ENCODE measurements around the gene NUP188. TPM values are rescaled to one million over a fixed set of nuclear protein-coding genes. Genes with fewer than 3 reads are reported as not detected.

NUP188 gene
- total and polyA plus RNA-seq, 2 experiments from 2014 or later, result 25.5 to 117 TPM

GRCh38 chr9:129054163-129054851, 106.8 kb downstream of the NUP188 start (continued):
- TF ChIP-seq ZNF462 (CRISPR knock-in tag; IDR thresholded peaks at IDR 0.05) (no peak), ZNF331 (CRISPR knock-in tag; IDR thresholded peaks at IDR 0.05; ENCODE audit: low read depth) (no peak), EZH2 (IDR thresholded peaks at IDR 0.05; ENCODE audit: low read depth, unreplicated experiment) (no peak)

Other genes with a start within 250 kb of the NUP188 start
- gene PKN3, start 245.2 kb upstream of the NUP188 start, total RNA-seq (2014; rRNA removed; shearing (Covaris generic)), result 16.3 and 17.7 TPM in 2 replicates
- 6.2 and 6.7 TPM in 2 replicates for gene PKN3, start 245.2 kb upstream of the NUP188 start, polyA plus RNA-seq (2016; fragmentation: Nextera tagmentation; extraction: Ambion mirVana)
- 54.1 and 57.9 TPM in 2 replicates for gene ZDHHC12, start 223.6 kb upstream of the NUP188 start, total RNA-seq (2014; rRNA removed; shearing (Covaris generic))
- gene ZDHHC12, start 223.6 kb upstream of the NUP188 start, polyA plus RNA-seq (2016; fragmentation: Nextera tagmentation; extraction: Ambion mirVana), result 47.5 and 50.3 TPM in 2 replicates
- 14.4 and 23.9 TPM in 2 replicates for gene ZER1, start 175.8 kb upstream of the NUP188 start, total RNA-seq (2014; rRNA removed; shearing (Covaris generic))
- gene ZER1, start 175.8 kb upstream of the NUP188 start, polyA plus RNA-seq (2016; fragmentation: Nextera tagmentation; extraction: Ambion mirVana), result 6.5 and 7.0 TPM in 2 replicates
- gene TBC1D13, start 160.4 kb upstream of the NUP188 start, total RNA-seq (2014; rRNA removed; shearing (Covaris generic)), result 19.1 and 19.4 TPM in 2 replicates
- gene TBC1D13, start 160.4 kb upstream of the NUP188 start, polyA plus RNA-seq (2016; fragmentation: Nextera tagmentation; extraction: Ambion mirVana), result 7.8 and 8.3 TPM in 2 replicates
- gene ENDOG, start 129.2 kb upstream of the NUP188 start, total RNA-seq (2014; rRNA removed; shearing (Covaris generic)), result 14.6 and 23.5 TPM in 2 replicates
- gene ENDOG, start 129.2 kb upstream of the NUP188 start, polyA plus RNA-seq (2016; fragmentation: Nextera tagmentation; extraction: Ambion mirVana), result 15.1 and 19.2 TPM in 2 replicates
- 34.8 and 50.9 TPM in 2 replicates for gene SPOUT1, start 117.9 kb upstream of the NUP188 start, total RNA-seq (2014; rRNA removed; shearing (Covaris generic))
- gene SPOUT1, start 117.9 kb upstream of the NUP188 start, polyA plus RNA-seq (2016; fragmentation: Nextera tagmentation; extraction: Ambion mirVana), result 28.5 and 33.5 TPM in 2 replicates
- 29.8 and 34.0 TPM in 2 replicates for gene KYAT1, start 65.7 kb upstream of the NUP188 start, total RNA-seq (2014; rRNA removed; shearing (Covaris generic))
- 23.0 and 26.1 TPM in 2 replicates for gene KYAT1, start 65.7 kb upstream of the NUP188 start, polyA plus RNA-seq (2016; fragmentation: Nextera tagmentation; extraction: Ambion mirVana)
- gene LRRC8A, start 65.6 kb upstream of the NUP188 start, total RNA-seq (2014; rRNA removed; shearing (Covaris generic)), result 75.7 and 80.5 TPM in 2 replicates
- gene LRRC8A, start 65.6 kb upstream of the NUP188 start, polyA plus RNA-seq (2016; fragmentation: Nextera tagmentation; extraction: Ambion mirVana), result 35.3 and 37.3 TPM in 2 replicates
- gene PHYHD1, start 26.7 kb upstream of the NUP188 start, total RNA-seq (2014; rRNA removed; shearing (Covaris generic)), result 4.1 and 10.4 TPM in 2 replicates
- 16.8 and 23.4 TPM in 2 replicates for gene PHYHD1, start 26.7 kb upstream of the NUP188 start, polyA plus RNA-seq (2016; fragmentation: Nextera tagmentation; extraction: Ambion mirVana)
- 20.2 and 21.3 TPM in 2 replicates for gene DOLK, start 96 bp upstream of the NUP188 start, total RNA-seq (2014; rRNA removed; shearing (Covaris generic))
- 9.8 and 10.3 TPM in 2 replicates for gene DOLK, start 96 bp upstream of the NUP188 start, polyA plus RNA-seq (2016; fragmentation: Nextera tagmentation; extraction: Ambion mirVana)
- 64.3 and 68.0 TPM in 2 replicates for gene SH3GLB2, start 80.6 kb downstream of the NUP188 start, total RNA-seq (2014; rRNA removed; shearing (Covaris generic))
- gene SH3GLB2, start 80.6 kb downstream of the NUP188 start, polyA plus RNA-seq (2016; fragmentation: Nextera tagmentation; extraction: Ambion mirVana), result 21.9 and 22.8 TPM in 2 replicates
- 37.1 and 47.8 TPM in 2 replicates for gene MIGA2, start 88.9 kb downstream of the NUP188 start, total RNA-seq (2014; rRNA removed; shearing (Covaris generic))
- 15.3 and 19.3 TPM in 2 replicates for gene MIGA2, start 88.9 kb downstream of the NUP188 start, polyA plus RNA-seq (2016; fragmentation: Nextera tagmentation; extraction: Ambion mirVana)
- 30.0 and 31.9 TPM in 2 replicates for gene DOLPP1, start 133.4 kb downstream of the NUP188 start, total RNA-seq (2014; rRNA removed; shearing (Covaris generic))
- gene DOLPP1, start 133.4 kb downstream of the NUP188 start, polyA plus RNA-seq (2016; fragmentation: Nextera tagmentation; extraction: Ambion mirVana), result 20.5 and 23.3 TPM in 2 replicates
- 9.9 TPM in 2 replicates for gene CRAT, start 163.1 kb downstream of the NUP188 start, total RNA-seq (2014; rRNA removed; shearing (Covaris generic))
- 3.7 and 4.6 TPM in 2 replicates for gene CRAT, start 163.1 kb downstream of the NUP188 start, polyA plus RNA-seq (2016; fragmentation: Nextera tagmentation; extraction: Ambion mirVana)
- gene PTPA, start 163.7 kb downstream of the NUP188 start, total RNA-seq (2014; rRNA removed; shearing (Covaris generic)), result 110 and 122 TPM in 2 replicates
- 53.9 and 57.3 TPM in 2 replicates for gene PTPA, start 163.7 kb downstream of the NUP188 start, polyA plus RNA-seq (2016; fragmentation: Nextera tagmentation; extraction: Ambion mirVana)
- 0.90 and 1.2 TPM in 2 replicates for gene IER5L, start 230.6 kb downstream of the NUP188 start, total RNA-seq (2014; rRNA removed; shearing (Covaris generic))
- gene IER5L, start 230.6 kb downstream of the NUP188 start, polyA plus RNA-seq (2016; fragmentation: Nextera tagmentation; extraction: Ambion mirVana), result 0.19 and 0.24 TPM in 2 replicates

Data from GM23338 (cell line).